HepG2 (cell line): Measurements from ENCODE around the gene CPEB4. TPM values are rescaled to one million over a fixed set of nuclear protein-coding genes. Genes with fewer than 3 reads are reported as not detected.

Experiments
- ATF3 ChIP-seq: sonication (generic); formaldehyde crosslinking; IDR thresholded peaks from 2 replicates; pipeline ENCODE4 v1.4.0; 2020; ENCODE audit warnings: missing genetic modification reagents
- ATF7-NPFF ChIP-seq: sonication (generic); formaldehyde crosslinking; IDR thresholded peaks from 2 replicates; pipeline ENCODE4 v1.8.1; 2023; ENCODE audit warnings: mild to moderate bottlenecking, low read depth, missing genetic modification reagents, moderate library complexity
- HMG20B ChIP-seq: conservative IDR thresholded peaks from 2 replicates; pipeline ENCODE4 v1.6.1; 2016; ENCODE audit warnings: missing genetic modification reagents, missing compliant biosample characterization
- HNF4G ChIP-seq, 2 experiments: sonication (generic) in 1 of 2; formaldehyde crosslinking in 1 of 2; IDR thresholded peaks; 2 replicates each; pipeline versions ENCODE4 v1.4.0 to v1.6.1; 2011 to 2020; ENCODE audit warnings: borderline replicate concordance in 2 of 2, low read depth in 2 of 2, mild to moderate bottlenecking in 2 of 2, low read length in 1 of 2, missing genetic modification reagents in 1 of 2, moderate library complexity in 1 of 2
- KDM5B ChIP-seq: sonication (generic); formaldehyde crosslinking; IDR thresholded peaks from 2 replicates; pipeline ENCODE4 v1.4.0; 2020; ENCODE audit warnings: missing genetic modification reagents, mild to moderate bottlenecking, borderline replicate concordance
- MTERF4 ChIP-seq: sonication (generic); formaldehyde crosslinking; IDR thresholded peaks from 2 replicates; pipeline ENCODE4 v1.8.0; 2023; ENCODE audit warnings: mild to moderate bottlenecking, missing genetic modification reagents
- MXD3 ChIP-seq: IDR thresholded peaks from 2 replicates; pipeline ENCODE4 v1.6.1; 2016; ENCODE audit warnings: mild to moderate bottlenecking, missing biosample characterization, missing genetic modification reagents
- PLSCR1 ChIP-seq: sonication (generic); formaldehyde crosslinking; IDR thresholded peaks from 2 replicates; pipeline ENCODE4 v1.5.0; 2020; ENCODE audit warnings: missing genetic modification reagents, mild to moderate bottlenecking, borderline replicate concordance
- POLR2G ChIP-seq: fragments of 200-400 bp; formaldehyde crosslinking; IDR thresholded peaks from 2 replicates; pipeline ENCODE4 v1.6.1; 2018; ENCODE audit warnings: mild to moderate bottlenecking, low read depth, low read length, moderate library complexity
- SOX13 ChIP-seq, 3 experiments: fragments of 450-650 bp in 1 of 3; sonication (generic) in 1 of 3; formaldehyde crosslinking in 1 of 3; IDR thresholded peaks in 2 of 3; conservative IDR thresholded peaks in 1 of 3; 2 replicates each; pipeline versions ENCODE4 v1.5.0 to v1.6.1; 2016 to 2020; ENCODE audit warnings: antibody characterized with exemption in 1 of 3, mild to moderate bottlenecking in 1 of 3, missing compliant biosample characterization in 1 of 3, missing genetic modification reagents in 1 of 3, moderate library complexity in 1 of 3
- TCF7 ChIP-seq: sonication (generic); IDR thresholded peaks from 2 replicates; pipeline ENCODE4 v1.6.1; 2016; ENCODE audit warnings: antibody characterized with exemption, low read depth
- TIGD3 ChIP-seq: sonication (generic); formaldehyde crosslinking; IDR thresholded peaks from 2 replicates; pipeline ENCODE4 v1.5.1; 2020; ENCODE audit warnings: mild to moderate bottlenecking, missing genetic modification reagents, borderline replicate concordance
- TRAFD1 ChIP-seq: sonication (generic); formaldehyde crosslinking; IDR thresholded peaks from 2 replicates; pipeline ENCODE4 v1.5.1; 2020; ENCODE audit warnings: missing genetic modification reagents, mild to moderate bottlenecking, borderline replicate concordance
- ZNF260 ChIP-seq: sonication (generic); formaldehyde crosslinking; IDR thresholded peaks from 2 replicates; pipeline ENCODE4 v1.4.0; 2020; ENCODE audit warnings: missing genetic modification reagents, low read depth, mild to moderate bottlenecking, borderline replicate concordance
- ZNF280B ChIP-seq: sonication (generic); formaldehyde crosslinking; IDR thresholded peaks from 2 replicates; pipeline ENCODE4 v1.5.0; 2020; ENCODE audit warnings: missing genetic modification reagents, mild to moderate bottlenecking, borderline replicate concordance
- ZNF343 ChIP-seq: sonication (generic); formaldehyde crosslinking; IDR thresholded peaks from 2 replicates; pipeline ENCODE4 v1.4.0; 2020; ENCODE audit warnings: mild to moderate bottlenecking, missing genetic modification reagents
- ZNF441 ChIP-seq: sonication (generic); formaldehyde crosslinking; IDR thresholded peaks from 2 replicates; pipeline ENCODE4 v1.7.0; 2021; ENCODE audit warnings: missing genetic modification reagents, borderline replicate concordance
- ZNF703 ChIP-seq: sonication (generic); formaldehyde crosslinking; IDR thresholded peaks from 2 replicates; pipeline ENCODE4 v1.5.1; 2020; ENCODE audit warnings: missing genetic modification reagents, mild to moderate bottlenecking, moderate library complexity, borderline replicate concordance
- ZNF841 ChIP-seq: sonication (generic); formaldehyde crosslinking; IDR thresholded peaks from 2 replicates; pipeline ENCODE4 v1.8.1; 2023; ENCODE audit warnings: missing genetic modification reagents, borderline replicate concordance
- ZSCAN29 ChIP-seq: sonication (generic); formaldehyde crosslinking; conservative IDR thresholded peaks from 2 replicates; pipeline ENCODE4 v1.4.0; 2020; ENCODE audit warnings: mild to moderate bottlenecking, missing genetic modification reagents
- polyA plus RNA-seq, 8 experiments: library from polyadenylated mRNA; depleted of rRNA in 3 of 8; stranded (reverse) in 7 of 8; unstranded in 1 of 8; fragments of >200 nt; fragmentation: Illumina TruSeq in 4 of 8; extraction: Trizol in 4 of 8; gene quantifications; 2 replicates each; pipeline versions ENCODE4 v1.2.1 to v1.2.3, GENCODE V29; 2011 to 2016; ENCODE audit warnings: low read depth in 4 of 8, missing spikeins in 1 of 8, mixed read lengths in 1 of 8; ENCODE audit not compliant: insufficient read depth in 1 of 8
- total RNA-seq, 5 experiments: library from RNA; depleted of rRNA; stranded (reverse); fragments of >200 nt; fragmentation: Illumina TruSeq; extraction: Trizol; gene quantifications; 2 replicates each; pipeline ENCODE4 v1.2.3, GENCODE V29; 2016; ENCODE audit warnings: low read depth in 1 of 5

Gene CPEB4
- total and polyA plus RNA-seq, 2 of the 13 experiments (the other 11 are each of a cell fraction or from before 2014, with no cell fraction given), result 7.7 to 26.7 TPM

- TF ChIP-seq MTERF4 (CRISPR knock-in tag), result no peak
- no peak for TF ChIP-seq PLSCR1 (CRISPR knock-in tag)
- no peak for TF ChIP-seq TRAFD1 (CRISPR knock-in tag)
- TF ChIP-seq POLR2G, result no peak
- no peak for TF ChIP-seq ATF7-NPFF (CRISPR knock-in tag)
- no peak for TF ChIP-seq ZNF280B (CRISPR knock-in tag)
- no peak for TF ChIP-seq TIGD3
- TF ChIP-seq SOX13 (IDR thresholded peaks at IDR 0.05), result no peak
- TF ChIP-seq SOX13 (CRISPR knock-in tag; conservative IDR thresholded peaks at IDR 0.05 in 1 of 2, IDR thresholded peaks at IDR 0.05 in 1 of 2), result peak in 1 of 2 experiments; percentile 94; a peak in 2 of 4 replicates
- no peak for TF ChIP-seq ZNF260
- no peak for TF ChIP-seq ATF3 (CRISPR knock-in tag)
- 0 out of 2 replicates have a peak, but pooled peaks have one; percentile 35 for TF ChIP-seq ZSCAN29
- no peak for TF ChIP-seq ZNF343
- no peak for TF ChIP-seq MXD3 (CRISPR knock-in tag)
- TF ChIP-seq ZNF841 (CRISPR knock-in tag), result no peak
- TF ChIP-seq HMG20B (CRISPR knock-in tag), result peak; percentile 62; the same call in 1 of the 2 replicates
- TF ChIP-seq HNF4G (IDR thresholded peaks at IDR 0.05; ENCODE audit: borderline replicate concordance, low read depth, low read length), result peak; percentile 84; the same call in 1 of the 2 replicates
- TF ChIP-seq HNF4G (CRISPR knock-in tag; IDR thresholded peaks at IDR 0.05; ENCODE audit: borderline replicate concordance, low read depth), result peak; percentile 77; the same call in 1 of the 2 replicates
- peak; percentile 86 for TF ChIP-seq TCF7
- TF ChIP-seq ZNF703 (CRISPR knock-in tag), result no peak
- TF ChIP-seq ZNF441 (CRISPR knock-in tag), result no peak
- no peak for TF ChIP-seq KDM5B (CRISPR knock-in tag)
These were observed 44.6 kb downstream of the CPEB4 start (continued) for GRCh38 chr5:173932695-173933139.
